ENCODE results near the gene GLTP. TPM values are rescaled to one million over a fixed set of nuclear protein-coding genes. Genes with fewer than 3 reads are reported as not detected.

Gene GLTP
- total and polyA plus RNA-seq, 2 of the 4 experiments (the other 2 are of a cell fraction) = 34.4 to 58.4 TPM

GRCh38 chr12:109902891-109903418 lies 22.6 kb upstream of the GLTP start:
- peaks cover 17 to 48% of the 10 kb centered on the region in 2 experiments for H3K79me1 ChIP-seq (ENCODE audit: low read depth in 1 of 2, low read length in 2 of 2)
- H3K9ac ChIP-seq (ENCODE audit: low read depth, low read length) = no peak overlapping the region
- POLR2A ChIA-PET (ENCODE audit: unreplicated experiment) = no interaction called here
- intact Hi-C loops (cut with micrococcal nuclease) = no loop called here
- no peak for ATAC-seq (ENCODE audit: low read depth)
- no peak overlapping the region for H2BK5ac ChIP-seq (ENCODE audit: low read depth, low read length, poor library complexity, severe bottlenecking)
- no peak overlapping the region for H4K8ac ChIP-seq (ENCODE audit: low read depth in 2 of 2, low read length in 2 of 2)
- H3K36me3 ChIP-seq (ENCODE audit: control insufficient read depth, insufficient read depth, low read length) = peaks cover 41% of the 10 kb centered on the region
- WGBS, 2 experiments (ENCODE audit: extremely low coverage in 2 of 2, insufficient read length in 1 of 2) = 70% methylated on average over 2 of the region's 15 CpGs; no CpG with 5 or more reads in 1 of the 2 experiments
- H4K91ac ChIP-seq (ENCODE audit: insufficient read depth, low read depth, low read length) = no peak overlapping the region
- no peak overlapping the region for H2AK9ac ChIP-seq (replicated peaks; ENCODE audit: low read depth, low read length, poor library complexity)
- no peak overlapping the region for H2AK5ac ChIP-seq (ENCODE audit: low read depth, low read length)
- CTCF ChIA-PET = no interaction called here
- H3K27ac ChIP-seq (ENCODE audit: insufficient read depth, low read length) = no peak overlapping the region
- no peak overlapping the region for H4K5ac ChIP-seq (ENCODE audit: low read depth, low read length)
- H2BK15ac ChIP-seq (ENCODE audit: low read depth, low read length) = no peak overlapping the region
- H3K4ac ChIP-seq (ENCODE audit: low read depth, low read length) = no peak overlapping the region
- H3K4me3 ChIP-seq (ENCODE audit: insufficient read depth, low read depth, low read length) = no peak overlapping the region
- H3K14ac ChIP-seq (replicated peaks; ENCODE audit: low read depth, low read length) = no peak overlapping the region
- H2BK120ac ChIP-seq (ENCODE audit: low read depth, low read length) = no peak overlapping the region
- H3K9me3 ChIP-seq (ENCODE audit: control insufficient read depth, insufficient read depth, low read length) = no peaks in the 10 kb centered on the region
- no TSS peak for BruUV-seq (replicated peaks)
- H2BK20ac ChIP-seq (ENCODE audit: low read depth, low read length) = no peak overlapping the region
- no peak overlapping the region for H2AFZ ChIP-seq (replicated peaks; ENCODE audit: low read length, poor library complexity)
- H3K56ac ChIP-seq (ENCODE audit: extremely low read depth, insufficient read depth, low read length) = no peak overlapping the region
- no peak for DNase-seq
- H3K27me3 ChIP-seq (ENCODE audit: control insufficient read depth, insufficient read depth, low read length) = no peaks in the 10 kb centered on the region
- peaks cover 3% of the 10 kb centered on the region; the same call in 1 of the 2 replicates for H3K4me1 ChIP-seq (ENCODE audit: control insufficient read depth, insufficient read depth, low read length)
- H3K23ac ChIP-seq (ENCODE audit: low read depth, low read length) = no peak overlapping the region
- no peak overlapping the region for H3K4me2 ChIP-seq (ENCODE audit: low read depth, low read length)
- in situ Hi-C loops (cut with MboI; ENCODE audit: low sequenced_read_pairs) = no loop called here
- H3K9me1 ChIP-seq (ENCODE audit: insufficient read depth, low read length) = peaks cover 8% of the 10 kb centered on the region; the same call in 1 of the 2 replicates
- dilution Hi-C loops (cut with HindIII; ENCODE audit: low sequenced_read_pairs, unreplicated experiment) = no loop called here
- no peak for TF ChIP-seq SMC3 (IDR thresholded peaks at IDR 0.05; ENCODE audit: low read depth, low read length)
- no peak for TF ChIP-seq CEBPB (IDR thresholded peaks at IDR 0.05; ENCODE audit: low read depth, low read length)
- no peak for TF ChIP-seq NFE2L2 (IDR thresholded peaks at IDR 0.05; ENCODE audit: low read depth, low read length)
- no peak overlapping the region for H3K18ac ChIP-seq (ENCODE audit: low read depth, low read length)
- no peaks in the 10 kb centered on the region for H4K20me1 ChIP-seq (ENCODE audit: insufficient read depth, low read length)
